Cardiac fibroblast (primary cell): Measurements from ENCODE around the gene IFT25.

Experiments used
- DNase-seq, 2 donors: peaks; one replicate each; pipeline versions ENCODE4 v3.0.0 to v3.0.0-alpha.2; 2010; ENCODE audit warnings: low read depth in 2 of 2
- H3K4me3 ChIP-seq, 2 donors: replicated peaks in 1 of 2; 1 replicate in 1 of 2; 2 replicates in 1 of 2; pipeline ENCODE4 v1.5.1; 2011; ENCODE audit warnings: low read depth in 2 of 2, low read length in 2 of 2, mild to moderate bottlenecking in 2 of 2, moderate library complexity in 1 of 2
- CTCF ChIP-seq: IDR thresholded peaks from one replicate; pipeline ENCODE4 v1.5.1; 2011; ENCODE audit warnings: low read depth, mild to moderate bottlenecking, low read length, inconsistent platforms

IFT25 gene

GRCh38 chr1:53909946-53910345 lies 35.6 kb downstream of the IFT25 start:
- no peak for TF ChIP-seq CTCF
- no peak overlapping the region for H3K4me3 ChIP-seq
- DNase-seq, result peak in 1 of 2 donors; percentile 30

- no peak for TF ChIP-seq CTCF
- no peak for DNase-seq
- no peak overlapping the region for H3K4me3 ChIP-seq
Observed at GRCh38 chr1:53906121-53906520, 39.4 kb downstream of the IFT25 start.

- no peak for TF ChIP-seq CTCF
- H3K4me3 ChIP-seq, result no peak overlapping the region
- no peak for DNase-seq
Observed at GRCh38 chr1:53905509-53905908, 40.0 kb downstream of the IFT25 start.

- no peak for DNase-seq
- no peak for TF ChIP-seq CTCF
- H3K4me3 ChIP-seq, result no peak overlapping the region
Observed at GRCh38 chr1:53902235-53903138, 43.0 kb downstream of the IFT25 start.

- no peak overlapping the region for H3K4me3 ChIP-seq
- TF ChIP-seq CTCF, result no peak
- no peak for DNase-seq
Observed at GRCh38 chr1:53899708-53900107, 45.8 kb downstream of the IFT25 start.

- TF ChIP-seq CTCF, result no peak
- peak in 1 of 2 donors; percentile 69 for DNase-seq
- no peak overlapping the region for H3K4me3 ChIP-seq
Observed at GRCh38 chr1:53899206-53899628, 46.3 kb downstream of the IFT25 start.
